HG02943 (cell line): ENCODE results near the gene ZMYM4.

Source experiments
- ATAC-seq: cut with Tn5 transposase; IDR thresholded peaks from one replicate; pipeline ENCODE4 v1.9.1; 2021; ENCODE audit warnings: mild to moderate bottlenecking, low read depth, moderate library complexity; ENCODE audit not compliant: unreplicated experiment

ZMYM4 gene

DNA sequence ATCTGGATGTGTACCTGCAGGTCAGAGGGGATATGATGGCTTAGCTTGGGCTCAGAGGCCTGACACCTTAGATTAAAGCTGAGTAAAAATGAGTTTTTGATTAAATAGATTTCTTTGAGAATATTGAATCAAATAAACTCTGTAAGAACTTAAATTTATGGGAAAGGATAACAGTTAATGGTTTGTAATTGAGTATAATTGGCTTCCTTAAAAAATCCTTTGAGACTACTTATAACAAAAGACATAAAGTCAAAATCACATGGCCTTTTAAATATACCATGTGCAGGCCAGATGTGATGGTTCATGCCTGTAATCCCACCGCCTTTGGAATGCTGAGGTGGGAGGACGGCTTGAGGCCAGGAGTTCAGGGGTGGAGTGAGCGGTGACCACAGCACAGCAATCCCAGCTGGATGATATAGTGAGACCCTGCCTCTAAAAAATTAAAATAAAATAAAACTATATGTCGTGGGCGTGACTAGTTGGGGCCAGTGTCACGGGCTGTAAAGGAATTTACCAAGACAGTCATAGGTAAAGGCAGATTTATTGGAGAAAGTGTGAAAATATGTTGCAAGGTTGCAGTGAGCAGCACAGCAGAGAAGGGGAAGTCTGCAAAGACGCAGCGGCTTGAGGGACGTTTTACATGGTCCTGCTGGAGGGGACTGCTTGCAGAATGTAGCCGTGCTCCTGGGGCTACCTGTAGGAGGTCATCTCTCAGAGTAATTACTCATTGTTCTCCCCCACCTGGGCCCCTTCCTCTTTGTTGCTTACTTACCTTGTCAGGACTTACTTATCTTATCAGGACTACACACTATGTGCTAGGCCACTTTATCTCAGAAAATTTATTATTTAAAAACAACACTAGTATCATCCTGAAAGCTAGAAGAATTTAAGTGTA, 122.3 kb downstream of the ZMYM4 start:
- no peak for ATAC-seq

DNA sequence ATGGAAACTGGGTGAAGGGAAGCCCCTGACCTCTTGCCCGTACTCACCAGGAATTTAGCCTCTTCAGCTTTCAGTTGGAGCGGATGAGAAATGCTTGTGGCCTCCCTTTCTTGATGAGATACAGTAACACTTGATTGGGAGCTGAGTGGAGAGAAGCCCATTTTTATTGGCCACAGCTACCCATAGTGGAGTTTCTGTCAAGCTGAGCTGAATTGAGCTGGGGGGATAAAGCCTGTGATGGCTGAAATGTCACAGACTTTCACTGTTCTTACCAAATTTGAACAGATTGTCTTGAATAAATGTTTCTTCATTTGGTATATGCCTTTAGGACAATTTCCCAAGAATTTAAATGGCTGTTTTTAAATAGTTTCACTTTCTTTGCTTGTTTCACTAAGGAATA, 125.9 kb downstream of the ZMYM4 start:
- no peak for ATAC-seq

DNA sequence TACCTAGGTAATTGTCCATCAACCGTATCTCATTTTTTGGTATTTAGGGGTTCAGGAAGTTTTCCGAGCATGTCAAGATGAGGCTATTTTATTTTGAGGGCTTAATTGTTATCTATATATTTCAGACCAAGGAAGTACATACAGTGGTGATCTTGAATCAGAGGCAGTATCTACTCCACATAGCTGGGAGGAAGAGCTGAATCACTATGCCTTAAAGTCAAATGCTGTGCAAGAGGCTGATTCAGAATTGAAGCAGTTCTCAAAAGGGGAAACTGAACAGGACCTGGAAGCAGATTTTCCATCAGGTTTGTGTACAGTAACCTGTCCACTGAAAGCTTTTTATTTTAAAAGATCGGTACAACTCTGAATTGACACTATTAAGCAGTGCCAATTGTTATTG, 130.2 kb downstream of the ZMYM4 start:
- no peak for ATAC-seq

DNA sequence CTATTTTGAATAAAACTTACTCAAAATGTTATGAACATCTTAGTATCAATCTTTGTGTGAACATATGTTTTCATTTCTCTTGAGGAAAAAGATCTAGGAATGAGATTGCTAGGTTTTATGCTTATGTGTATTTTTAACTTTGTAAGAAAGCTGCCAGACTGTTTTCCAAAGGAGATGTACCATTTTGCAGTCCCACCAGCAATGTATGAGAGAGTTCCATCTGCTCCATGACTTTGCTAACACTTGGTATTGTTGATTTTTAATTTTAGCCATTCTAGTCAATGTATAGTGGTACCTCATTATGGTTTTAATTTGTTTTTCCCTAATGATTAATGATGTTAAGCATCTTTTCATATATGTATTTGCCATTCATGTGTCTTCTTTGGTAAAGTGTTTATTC, 132.5 kb downstream of the ZMYM4 start:
- ATAC-seq = no peak

DNA sequence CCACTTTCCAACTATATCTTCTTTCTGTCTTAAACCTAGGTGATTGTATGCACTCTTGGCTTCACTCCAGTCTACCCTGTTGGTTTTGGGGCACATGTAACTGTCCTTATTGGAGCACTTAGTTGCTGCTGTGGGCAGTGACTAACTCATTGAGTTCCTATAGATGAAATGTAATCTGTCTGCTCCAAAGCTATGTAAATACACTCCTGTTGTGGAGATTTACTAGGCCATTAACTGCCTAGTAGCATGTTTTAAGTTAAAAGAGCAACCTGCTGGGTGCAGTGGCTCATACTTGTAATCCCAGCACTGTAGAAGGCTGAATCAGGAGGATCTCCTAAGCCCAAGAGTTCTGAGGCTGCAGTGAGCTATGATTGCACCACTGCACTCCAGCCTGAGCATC, 137.6 kb downstream of the ZMYM4 start:
- no peak for ATAC-seq

DNA sequence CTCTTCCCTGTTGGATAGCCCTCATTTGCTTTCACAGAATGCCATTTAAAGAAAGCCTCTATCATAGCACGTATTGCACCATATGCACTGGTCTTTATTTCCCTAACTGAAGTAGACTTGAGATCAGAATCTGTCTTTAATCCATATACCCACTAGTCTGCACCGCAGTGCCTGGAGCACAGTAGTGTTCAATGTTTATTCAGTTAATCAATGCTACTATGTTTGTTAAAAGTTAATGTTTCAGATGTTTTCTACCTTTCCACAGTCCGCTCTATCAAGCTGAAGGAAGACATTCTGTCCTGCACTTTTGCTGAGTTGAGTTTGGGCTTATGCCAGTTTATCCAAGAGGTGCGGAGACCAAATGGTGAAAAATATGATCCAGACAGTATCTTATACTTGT, 139.2 kb downstream of the ZMYM4 start:
- no peak for ATAC-seq

DNA sequence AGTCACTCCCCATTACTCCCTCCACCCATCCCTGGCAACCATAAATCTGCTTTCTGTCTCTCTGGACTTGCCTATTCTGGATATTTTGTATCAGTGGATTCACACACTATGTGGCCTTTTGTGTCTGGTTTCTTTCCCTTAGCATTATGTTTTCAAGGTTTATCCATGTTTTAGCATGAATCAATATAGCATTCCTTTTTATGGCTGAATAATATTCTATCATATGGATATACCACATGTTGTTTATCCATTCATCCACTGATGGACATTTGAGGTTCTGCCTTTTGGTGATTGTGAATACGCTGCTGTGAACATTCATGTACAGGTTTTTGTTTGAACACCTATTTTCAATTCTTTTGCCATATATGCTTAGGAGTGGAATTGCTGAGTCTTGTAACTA, 140.4 kb downstream of the ZMYM4 start:
- no peak for ATAC-seq

DNA sequence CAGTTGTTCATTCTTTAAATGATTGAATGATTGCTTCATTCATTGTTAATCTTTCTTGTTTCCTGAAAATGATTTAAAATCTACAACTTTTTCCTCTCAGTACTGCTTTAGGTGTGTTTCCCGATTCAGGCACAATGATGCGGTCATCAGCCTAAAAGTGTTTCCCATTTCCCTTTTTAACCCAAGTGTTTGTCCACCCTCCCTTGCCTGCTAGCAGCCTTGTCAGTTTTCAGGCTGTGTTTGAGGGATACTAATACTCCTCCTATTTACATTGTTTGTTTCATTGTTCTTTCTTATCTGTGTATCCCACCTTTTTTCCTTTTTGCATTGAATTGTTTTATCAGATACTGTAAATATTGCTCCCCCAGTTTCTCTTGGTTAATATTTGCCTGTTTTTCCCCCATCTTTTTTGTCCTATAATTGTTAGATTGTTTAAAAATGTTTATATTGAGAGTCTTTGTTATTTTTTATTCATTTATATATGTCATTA, 157.6 kb downstream of the ZMYM4 start:
- no peak for ATAC-seq

DNA sequence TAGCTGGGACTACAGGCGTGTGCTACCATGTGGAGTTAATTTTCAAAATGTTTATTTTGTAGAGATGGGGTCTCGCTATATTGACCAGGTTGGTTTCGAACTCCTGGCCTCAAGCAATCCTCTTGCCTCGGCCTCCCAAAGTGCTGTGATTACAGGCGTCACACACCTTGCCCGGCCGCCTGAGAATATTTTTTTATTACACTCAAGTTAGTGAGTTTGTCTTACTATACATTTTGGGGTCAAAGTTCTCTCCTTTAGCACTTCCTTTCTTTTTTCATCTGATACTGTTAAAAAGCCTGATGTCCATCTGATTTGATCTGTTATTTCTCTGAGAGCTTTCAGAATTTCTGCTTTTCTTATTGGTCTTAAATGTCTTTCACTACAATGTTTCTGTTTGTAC, 159.9 kb downstream of the ZMYM4 start:
- ATAC-seq = no peak

DNA sequence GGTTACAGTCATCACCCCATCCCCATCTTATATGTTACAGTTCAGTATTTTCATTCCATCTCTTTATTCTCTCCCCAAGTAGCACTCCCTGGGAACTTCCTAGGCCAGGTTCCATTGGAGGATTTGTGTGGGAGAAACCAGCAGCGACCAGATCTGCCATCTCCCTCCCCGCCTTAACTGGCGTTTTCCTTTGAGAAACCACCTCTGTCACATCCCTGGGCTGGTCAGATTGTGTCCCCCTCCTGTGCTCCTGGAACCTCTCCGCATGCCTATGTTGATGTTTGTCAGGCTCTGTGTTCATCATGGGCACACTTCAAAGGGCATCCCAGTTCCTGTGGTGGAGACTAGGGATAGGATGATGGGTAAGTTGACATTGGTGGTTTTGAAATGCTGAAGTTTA, 162.3 kb downstream of the ZMYM4 start:
- ATAC-seq = no peak

DNA sequence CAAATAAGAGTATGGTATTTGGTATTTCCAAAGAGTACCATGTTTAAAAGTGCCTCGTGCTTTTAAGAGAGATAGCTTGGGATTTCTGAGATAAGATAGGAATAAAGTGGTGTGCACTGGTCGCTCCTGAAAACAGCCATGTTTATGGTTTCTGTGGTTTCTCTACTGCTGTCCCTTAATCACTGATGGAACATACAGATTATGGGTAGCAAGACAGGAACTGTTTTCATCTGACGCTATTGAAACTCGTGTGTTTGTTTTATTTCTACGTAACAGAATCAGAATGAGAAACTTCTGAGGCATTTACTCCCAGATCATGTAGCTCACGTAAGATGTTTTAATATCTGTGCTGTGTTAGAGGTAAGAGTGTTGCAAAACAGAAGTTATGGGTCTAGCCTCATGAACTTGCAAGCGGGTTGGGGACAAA, 162.7 kb downstream of the ZMYM4 start:
- no peak for ATAC-seq

DNA sequence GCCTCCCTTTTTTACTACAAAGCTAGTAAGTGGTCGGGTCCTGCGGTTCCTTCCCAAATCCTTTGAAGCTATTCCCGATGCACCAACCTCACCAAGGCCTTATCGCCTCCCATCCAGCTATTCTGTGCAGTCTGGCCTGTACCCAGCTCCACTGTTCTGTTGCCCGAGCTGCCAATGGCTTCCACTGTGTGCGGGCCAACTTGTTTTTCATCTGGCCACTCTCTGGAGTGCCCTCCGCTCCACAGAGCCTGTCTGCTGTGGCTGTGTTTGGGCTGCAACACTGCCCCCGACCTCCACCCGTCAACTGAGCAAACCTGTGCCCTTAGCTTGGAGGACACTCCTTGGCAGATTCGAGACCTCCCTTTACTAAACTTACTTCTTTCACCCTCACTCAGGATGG, 163.7 kb downstream of the ZMYM4 start:
- ATAC-seq = no peak

DNA sequence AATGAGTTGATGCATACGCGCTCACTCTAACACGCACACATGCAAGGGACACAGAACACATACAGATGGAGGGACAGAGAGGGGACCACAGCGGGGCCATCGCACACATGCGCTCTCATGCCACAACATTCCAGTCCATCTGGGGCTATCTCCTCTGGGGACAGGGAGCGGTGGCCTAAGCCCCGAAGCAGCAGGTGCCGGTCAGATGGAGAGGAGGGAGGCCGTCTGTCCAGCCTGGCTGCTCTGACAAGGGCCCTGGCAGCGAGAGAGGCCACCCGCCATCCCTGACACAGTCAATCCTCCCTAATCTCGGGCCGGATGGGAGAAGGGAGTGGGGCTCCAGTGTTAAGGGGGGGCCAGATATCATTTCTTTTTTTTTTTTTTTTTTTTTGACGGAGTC, 165.2 kb downstream of the ZMYM4 start:
- ATAC-seq = no peak

DNA sequence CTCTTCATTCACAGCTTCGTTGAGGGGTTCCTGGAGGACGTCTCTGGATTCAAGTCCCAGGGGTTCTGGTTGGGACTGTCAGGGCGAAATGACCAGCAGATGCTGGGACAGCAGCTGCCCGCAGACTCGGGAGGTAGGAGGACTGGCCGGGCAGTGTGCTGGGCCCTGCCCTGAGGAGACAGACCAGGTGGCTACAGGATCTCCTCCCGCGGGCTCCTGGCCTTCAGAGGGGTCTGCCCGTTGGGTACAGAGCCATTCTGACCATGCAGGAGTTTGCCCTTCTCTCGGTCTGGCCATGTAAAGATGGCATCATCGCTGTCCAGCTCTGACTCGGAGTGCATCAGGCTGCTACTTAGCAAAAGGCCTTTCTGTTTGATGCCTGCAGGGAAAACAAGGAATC, 166.2 kb downstream of the ZMYM4 start:
- ATAC-seq = no peak

DNA sequence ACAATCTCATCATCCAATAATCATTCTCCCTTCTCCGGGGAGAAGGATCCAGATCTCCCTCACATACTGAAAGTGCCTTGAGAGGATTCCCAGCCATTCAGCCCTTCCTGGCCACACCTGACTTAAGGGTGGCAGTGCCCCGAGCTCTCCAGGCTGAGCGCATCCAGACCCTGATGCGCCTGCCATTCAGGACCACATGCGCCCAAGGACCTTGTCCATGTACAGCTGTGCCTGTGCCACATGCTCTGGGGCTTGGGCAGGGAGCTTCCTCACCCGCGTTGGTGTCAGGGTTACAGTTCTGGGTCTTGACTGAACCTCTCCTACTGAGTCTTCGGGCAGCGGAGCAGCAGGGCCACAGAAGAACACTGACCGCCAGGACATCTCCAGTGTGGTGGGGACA, 167.6 kb downstream of the ZMYM4 start:
- no peak for ATAC-seq

DNA sequence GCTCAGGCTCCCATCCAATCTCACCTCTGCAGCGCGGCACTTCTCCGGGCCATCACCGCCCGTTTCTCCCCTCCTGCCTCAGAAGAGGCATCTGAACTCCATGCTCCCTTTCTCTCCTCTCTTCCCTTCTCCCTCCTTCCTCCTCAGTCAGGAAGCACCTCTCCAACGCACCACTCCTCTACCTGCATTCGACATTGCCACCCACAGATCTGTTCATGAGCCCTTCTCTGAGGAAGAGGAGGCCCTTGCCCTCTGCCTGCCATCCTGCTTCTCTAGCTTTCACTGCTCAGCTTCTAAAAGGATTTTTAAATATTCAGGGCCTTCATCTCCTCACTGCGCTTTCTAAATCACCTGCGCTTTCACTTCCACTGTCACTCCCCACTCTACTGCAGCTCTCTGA, 168.7 kb downstream of the ZMYM4 start:
- no peak for ATAC-seq

DNA sequence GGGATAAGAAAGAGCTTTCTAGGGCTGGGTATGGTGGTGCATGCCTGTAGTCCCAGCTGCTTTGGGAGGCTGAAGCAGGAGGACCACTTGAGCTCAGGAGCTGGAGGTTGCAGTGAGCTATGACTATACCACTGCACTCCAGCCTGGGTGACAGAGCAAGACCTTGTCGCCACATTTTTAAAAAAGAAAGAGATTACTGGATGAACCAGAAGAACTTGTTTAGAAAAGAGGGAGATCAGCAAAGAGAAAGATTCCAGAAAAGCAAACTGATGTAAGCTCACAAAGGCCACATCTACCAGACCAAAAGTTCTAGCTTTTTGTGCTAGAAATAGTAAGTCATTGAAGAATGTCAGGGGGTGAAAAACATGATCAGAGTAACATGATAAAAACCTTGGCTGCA, 171.1 kb downstream of the ZMYM4 start:
- ATAC-seq = no peak

DNA sequence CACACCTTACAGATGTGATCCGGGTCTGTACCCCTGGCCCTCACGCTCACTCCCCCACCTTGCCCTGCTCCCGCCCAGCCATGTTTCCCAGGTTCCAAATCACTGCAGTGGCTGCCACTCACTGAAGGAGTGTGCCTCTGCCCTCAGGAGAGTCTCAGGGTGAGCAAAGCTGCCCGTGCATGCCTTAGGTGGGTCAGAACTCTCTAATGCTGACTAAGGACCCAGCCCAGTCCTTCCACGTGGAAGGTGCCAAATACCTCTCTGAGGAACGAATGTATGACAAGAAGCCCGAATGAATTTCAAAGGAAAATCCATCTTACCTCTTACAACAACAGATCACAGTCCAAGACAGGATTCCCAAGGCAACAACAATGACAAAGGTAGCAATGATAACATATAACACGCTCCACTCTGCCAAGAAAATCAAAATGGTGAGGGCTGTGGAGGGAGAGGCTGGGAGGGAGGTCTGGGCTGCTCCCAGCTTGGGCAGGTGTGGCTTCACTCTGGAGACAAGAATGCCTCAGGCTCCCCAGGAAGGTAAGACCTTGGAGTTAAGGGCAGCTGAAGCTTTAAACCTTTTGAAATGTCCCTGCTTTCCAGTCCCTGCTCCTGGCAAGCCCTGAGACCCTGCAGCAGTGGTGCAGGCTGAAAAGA, 173.5 kb downstream of the ZMYM4 start:
- no peak for ATAC-seq

DNA sequence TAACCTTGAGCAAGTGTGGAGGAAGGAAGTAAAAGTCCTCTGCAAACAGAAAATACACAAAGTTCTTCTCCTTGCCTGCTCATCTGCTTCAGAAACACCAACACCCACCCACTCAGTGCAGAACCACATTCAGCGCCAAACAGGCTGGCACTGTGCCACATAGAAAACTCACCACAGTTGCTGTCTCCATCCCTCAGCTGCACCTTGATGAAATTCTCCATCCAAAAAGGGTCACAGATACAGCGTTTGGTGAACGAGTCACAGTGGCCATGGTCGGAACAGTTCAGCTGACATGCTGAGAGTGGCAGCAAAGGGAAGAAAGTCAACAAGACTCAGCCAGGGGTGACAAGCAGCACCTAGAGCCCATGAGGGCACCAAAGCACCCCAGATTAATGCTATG, 174.2 kb downstream of the ZMYM4 start:
- ATAC-seq = no peak

DNA sequence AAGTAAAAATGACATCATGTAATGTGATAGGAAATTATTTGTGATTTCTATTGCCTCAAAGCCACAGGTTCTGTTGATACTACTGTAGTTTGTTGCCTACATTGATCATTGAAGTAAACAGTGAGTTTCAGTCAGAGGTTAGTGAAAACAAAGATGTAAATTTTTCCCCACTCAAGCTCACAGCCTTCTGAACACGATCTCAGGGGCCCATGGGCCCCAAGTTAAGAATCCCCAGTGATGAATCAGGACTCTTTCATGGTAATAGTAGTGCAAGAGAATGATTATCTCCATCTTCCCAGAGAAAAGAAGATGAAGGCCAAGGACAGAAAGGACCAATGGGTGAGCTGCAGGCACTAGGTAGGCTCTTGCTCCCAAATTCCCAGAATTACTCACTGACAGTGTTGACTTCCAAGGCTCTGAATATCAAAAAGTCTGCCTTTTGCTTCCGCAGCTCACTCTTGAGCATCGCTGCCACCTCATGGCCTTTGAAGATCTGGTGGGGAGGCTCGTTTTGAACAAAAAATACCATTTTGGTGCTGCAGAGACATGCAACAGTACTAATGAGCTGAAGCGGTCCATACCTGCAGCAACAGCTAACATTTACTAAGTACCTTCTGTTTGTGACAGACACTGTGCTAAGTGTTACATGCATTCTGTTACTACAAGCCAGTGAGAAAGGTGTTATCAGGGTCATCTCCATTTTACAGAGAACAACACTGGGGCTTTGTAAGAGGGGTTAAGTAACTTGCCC, 175.4 kb downstream of the ZMYM4 start:
- ATAC-seq = no peak

DNA sequence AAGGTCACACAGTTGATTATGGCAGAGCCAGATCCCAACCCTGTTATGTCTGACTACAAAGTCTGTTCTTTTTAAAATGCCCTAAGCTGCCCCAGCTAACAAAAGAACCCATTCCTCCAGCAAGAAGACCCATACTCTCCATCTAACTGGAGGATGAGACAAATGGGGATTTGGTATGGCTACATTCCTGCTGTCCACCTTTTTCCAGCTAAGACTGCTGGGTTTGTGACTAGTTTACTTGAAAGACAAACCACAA, 175.9 kb downstream of the ZMYM4 start:
- no peak for ATAC-seq

DNA sequence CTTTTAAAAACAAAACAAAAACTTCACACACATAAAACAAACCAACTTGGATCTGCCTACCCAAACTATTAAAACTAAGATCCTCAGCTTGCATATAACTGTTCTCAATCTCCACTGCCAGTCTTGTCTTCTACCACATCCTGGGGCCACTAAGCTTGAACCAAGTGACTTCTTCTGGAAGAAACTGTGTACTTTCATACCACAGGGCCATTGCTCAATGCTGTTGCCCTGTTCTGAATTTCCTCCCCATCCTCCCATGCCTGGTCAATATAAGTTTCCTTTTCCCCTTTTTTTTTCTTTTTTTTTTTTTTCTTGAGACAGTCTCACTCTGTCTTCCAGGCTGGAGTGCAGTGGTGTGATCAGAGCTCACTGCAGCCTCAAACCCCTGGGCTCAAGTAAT, 178.8 kb downstream of the ZMYM4 start:
- ATAC-seq = no peak
